IPS-18a (cell line): ENCODE measurements around the gene MANBA.
"Not testable (repeated sequence)": the region's sequence is repeated elsewhere in the genome, so short reads cannot be mapped to it uniquely, and the experiment has no call there.

ENCODE experiments used
- H3K27ac ChIP-seq: one replicate; pipeline ENCODE4 v1.5.1; 2013; ENCODE audit warnings: low read length
- H3K27me3 ChIP-seq: one replicate; pipeline ENCODE4 v1.6.1; 2013; ENCODE audit warnings: mild to moderate bottlenecking, low read length; ENCODE audit not compliant: control insufficient read depth, insufficient read depth
- H3K36me3 ChIP-seq: one replicate; pipeline ENCODE4 v1.6.1; 2013; ENCODE audit warnings: low read depth, low read length; ENCODE audit not compliant: control insufficient read depth
- H3K4me1 ChIP-seq: one replicate; pipeline ENCODE4 v1.6.1; 2013; ENCODE audit warnings: low read depth, low read length; ENCODE audit not compliant: control insufficient read depth
- H3K4me3 ChIP-seq: one replicate; pipeline ENCODE4 v1.5.1; 2013; ENCODE audit warnings: low read length
- H3K9ac ChIP-seq: one replicate; pipeline ENCODE4 v1.6.1; 2013; ENCODE audit warnings: mild to moderate bottlenecking, low read length, moderate library complexity
- H3K9me3 ChIP-seq: one replicate; pipeline ENCODE4 v1.6.1; 2013; ENCODE audit warnings: low read depth, low read length; ENCODE audit not compliant: control insufficient read depth

MANBA gene

GRCh38 chr4:102718833-102719575, 41.8 kb downstream of the MANBA start:
- not testable (repeated sequence) for H3K9me3 ChIP-seq, H3K36me3 ChIP-seq, H3K4me1 ChIP-seq, H3K27ac ChIP-seq, H3K4me3 ChIP-seq, H3K9ac ChIP-seq, H3K27me3 ChIP-seq

GRCh38 chr4:102717448-102718092, 43.2 kb downstream of the MANBA start:
- no peak overlapping the region for H3K4me3 ChIP-seq
- no peak overlapping the region for H3K27ac ChIP-seq
- peaks cover 8% of the 10 kb centered on the region for H3K9me3 ChIP-seq
- H3K27me3 ChIP-seq: no peaks in the 10 kb centered on the region
- no peak overlapping the region for H3K9ac ChIP-seq
- H3K4me1 ChIP-seq: no peaks in the 10 kb centered on the region
- H3K36me3 ChIP-seq: peaks cover 7% of the 10 kb centered on the region

GRCh38 chr4:102715057-102715456, 45.7 kb downstream of the MANBA start:
- no peak overlapping the region for H3K27ac ChIP-seq
- H3K9me3 ChIP-seq: peaks cover 8% of the 10 kb centered on the region
- peaks cover 7% of the 10 kb centered on the region for H3K36me3 ChIP-seq
- no peaks in the 10 kb centered on the region for H3K27me3 ChIP-seq
- no peaks in the 10 kb centered on the region for H3K4me1 ChIP-seq
- H3K9ac ChIP-seq: no peak overlapping the region
- H3K4me3 ChIP-seq: no peak overlapping the region

GRCh38 chr4:102713774-102714173, 47.0 kb downstream of the MANBA start:
- H3K27me3 ChIP-seq, H3K4me3 ChIP-seq, H3K9ac ChIP-seq, H3K27ac ChIP-seq, H3K9me3 ChIP-seq, H3K4me1 ChIP-seq, H3K36me3 ChIP-seq: not testable (repeated sequence)

- no peaks in the 10 kb centered on the region for H3K4me1 ChIP-seq
- no peak overlapping the region for H3K9ac ChIP-seq
- no peak overlapping the region for H3K27ac ChIP-seq
- H3K4me3 ChIP-seq: no peak overlapping the region
- no peaks in the 10 kb centered on the region for H3K9me3 ChIP-seq
- H3K27me3 ChIP-seq: no peaks in the 10 kb centered on the region
- H3K36me3 ChIP-seq: no peaks in the 10 kb centered on the region
Observed at GRCh38 chr4:102713096-102713495, 47.7 kb downstream of the MANBA start.

- Histone ChIP-seq H3K27me3 (no peaks in the 10 kb centered on the region), H3K4me1 (no peaks in the 10 kb centered on the region), H3K9me3 (no peaks in the 10 kb centered on the region), H3K27ac (no peak overlapping the region), H3K9ac (no peak overlapping the region), H3K36me3 (no peaks in the 10 kb centered on the region), H3K4me3 (no peak overlapping the region)
Observed at GRCh38 chr4:102710986-102711385, 49.8 kb downstream of the MANBA start.

- H3K36me3 ChIP-seq, H3K9me3 ChIP-seq, H3K27me3 ChIP-seq, H3K9ac ChIP-seq, H3K4me1 ChIP-seq, H3K27ac ChIP-seq, H3K4me3 ChIP-seq: not testable (repeated sequence)
Observed at GRCh38 chr4:102709060-102709459, 51.7 kb downstream of the MANBA start.

GRCh38 chr4:102707150-102707549, 53.6 kb downstream of the MANBA start:
- Histone ChIP-seq H3K9me3 (no peaks in the 10 kb centered on the region), H3K9ac (no peak overlapping the region), H3K27ac (no peak overlapping the region), H3K27me3 (no peaks in the 10 kb centered on the region), H3K36me3 (no peaks in the 10 kb centered on the region), H3K4me3 (no peak overlapping the region), H3K4me1 (no peaks in the 10 kb centered on the region)

- no peak overlapping the region for H3K4me3 ChIP-seq
- no peaks in the 10 kb centered on the region for H3K36me3 ChIP-seq
- no peaks in the 10 kb centered on the region for H3K4me1 ChIP-seq
- no peaks in the 10 kb centered on the region for H3K27me3 ChIP-seq
- no peak overlapping the region for H3K27ac ChIP-seq
- no peaks in the 10 kb centered on the region for H3K9me3 ChIP-seq
- no peak overlapping the region for H3K9ac ChIP-seq
Observed at GRCh38 chr4:102705391-102705935, 55.3 kb downstream of the MANBA start.

- H3K27ac ChIP-seq: no peak overlapping the region
- H3K4me1 ChIP-seq: no peaks in the 10 kb centered on the region
- no peaks in the 10 kb centered on the region for H3K27me3 ChIP-seq
- no peak overlapping the region for H3K9ac ChIP-seq
- no peak overlapping the region for H3K4me3 ChIP-seq
- H3K36me3 ChIP-seq: no peaks in the 10 kb centered on the region
- H3K9me3 ChIP-seq: no peaks in the 10 kb centered on the region
Observed at GRCh38 chr4:102696758-102697157, 64.0 kb downstream of the MANBA start.

GRCh38 chr4:102694791-102695190, 66.0 kb downstream of the MANBA start:
- H3K27me3 ChIP-seq: no peaks in the 10 kb centered on the region
- H3K36me3 ChIP-seq: no peaks in the 10 kb centered on the region
- no peaks in the 10 kb centered on the region for H3K9me3 ChIP-seq
- no peak overlapping the region for H3K4me3 ChIP-seq
- H3K9ac ChIP-seq: no peak overlapping the region
- H3K27ac ChIP-seq: no peak overlapping the region
- H3K4me1 ChIP-seq: no peaks in the 10 kb centered on the region

- H3K36me3 ChIP-seq: no peaks in the 10 kb centered on the region
- no peak overlapping the region for H3K4me3 ChIP-seq
- H3K9me3 ChIP-seq: no peaks in the 10 kb centered on the region
- no peak overlapping the region for H3K27ac ChIP-seq
- H3K9ac ChIP-seq: no peak overlapping the region
- no peaks in the 10 kb centered on the region for H3K27me3 ChIP-seq
- no peaks in the 10 kb centered on the region for H3K4me1 ChIP-seq
Observed at GRCh38 chr4:102693861-102694260, 66.9 kb downstream of the MANBA start.
